ENCODE data around the gene HNRNPCL2. TPM values are rescaled to one million over a fixed set of nuclear protein-coding genes. Genes with fewer than 3 reads are reported as not detected.
"Not testable (repeated sequence)": the region's sequence is repeated elsewhere in the genome, so short reads cannot be mapped to it uniquely, and the experiment has no call there.

HNRNPCL2 gene
- total RNA-seq: not detected

- H3K4me1 Mint-ChIP-seq; H3K9me3 Mint-ChIP-seq; H3K4me3 Mint-ChIP-seq; H3K27ac Mint-ChIP-seq; H3K27me3 Mint-ChIP-seq; H3K36me3 Mint-ChIP-seq (ENCODE audit: low read depth); ATAC-seq (replicated peaks): not testable (repeated sequence)
Measured at GRCh38 chr1:13116754-13117153, at the start of gene HNRNPCL2. TSS of gene HNRNPCL2 (minus strand) at chr1:13116854. CDS start at chr1:13116400, 454 bp downstream.

GRCh38 chr1:13165531-13165930 is 48.9 kb upstream of the HNRNPCL2 start, which contains the start of gene HNRNPCL4:
TSS of gene HNRNPCL4 (minus strand) at chr1:13165631. CDS start at chr1:13165467, 164 bp downstream.
- not testable (repeated sequence) for H3K36me3 Mint-ChIP-seq (ENCODE audit: low read depth); H3K9me3 Mint-ChIP-seq; H3K27me3 Mint-ChIP-seq; H3K27ac Mint-ChIP-seq; ATAC-seq (replicated peaks); H3K4me3 Mint-ChIP-seq; H3K4me1 Mint-ChIP-seq

- H3K27me3 Mint-ChIP-seq, H3K4me1 Mint-ChIP-seq: not testable (repeated sequence)
Measured at GRCh38 chr1:13155909-13156308, 39.3 kb upstream of the HNRNPCL2 start, which contains the start of gene PRAMEF26. TSS of gene PRAMEF26 (minus strand) at chr1:13156009. CDS start at chr1:13153095, 2,914 bp downstream.

GRCh38 chr1:13070474-13070873 is 46.2 kb downstream of the HNRNPCL2 start, which contains the start of gene PRAMEF25:
TSS of gene PRAMEF25 (plus strand) at chr1:13070774. CDS start at chr1:13073694, 2,920 bp downstream.
- H3K27ac Mint-ChIP-seq; H3K36me3 Mint-ChIP-seq (ENCODE audit: low read depth); H3K4me3 Mint-ChIP-seq; H3K27me3 Mint-ChIP-seq; ATAC-seq (replicated peaks); H3K4me1 Mint-ChIP-seq; H3K9me3 Mint-ChIP-seq: not testable (repeated sequence)

More at GRCh38 chr1:13155909-13156308, 39.3 kb upstream of the HNRNPCL2 start, which contains the start of gene PRAMEF26:
- H3K36me3 Mint-ChIP-seq (ENCODE audit: low read depth); H3K4me3 Mint-ChIP-seq; H3K27ac Mint-ChIP-seq; ATAC-seq (replicated peaks); H3K9me3 Mint-ChIP-seq: not testable (repeated sequence)

Other genes with a start within 250 kb of the HNRNPCL2 start
- not detected for gene PRAMEF4, start 230.7 kb downstream of the HNRNPCL2 start, total RNA-seq
- gene PRAMEF10, start 218.6 kb downstream of the HNRNPCL2 start, total RNA-seq: not detected
- gene PRAMEF7, start 200.2 kb downstream of the HNRNPCL2 start, total RNA-seq: not detected
- not detected for gene PRAMEF6, start 169.3 kb downstream of the HNRNPCL2 start, total RNA-seq
- not detected for gene PRAMEF27, start 60.3 kb downstream of the HNRNPCL2 start, total RNA-seq
- not detected for gene HNRNPCL3, start 56.1 kb downstream of the HNRNPCL2 start, total RNA-seq
- not detected for gene PRAMEF25, start 46.1 kb downstream of the HNRNPCL2 start, total RNA-seq
- gene PRAMEF26, start 39.2 kb upstream of the HNRNPCL2 start, total RNA-seq: not detected
- not detected for gene HNRNPCL4, start 48.8 kb upstream of the HNRNPCL2 start, total RNA-seq
- not detected for gene PRAMEF9, start 55.0 kb upstream of the HNRNPCL2 start, total RNA-seq
- not detected for gene PRAMEF13, start 84.6 kb upstream of the HNRNPCL2 start, total RNA-seq
- not detected for gene PRAMEF18, start 109.3 kb upstream of the HNRNPCL2 start, total RNA-seq
- not detected for gene PRAMEF5, start 137.3 kb upstream of the HNRNPCL2 start, total RNA-seq
- not detected for gene PRAMEF8, start 168.3 kb upstream of the HNRNPCL2 start, total RNA-seq
- not detected for gene PRAMEF33, start 186.7 kb upstream of the HNRNPCL2 start, total RNA-seq
- gene PRAMEF15, start 198.7 kb upstream of the HNRNPCL2 start, total RNA-seq: not detected
- not detected for gene PRAMEF14, start 230.3 kb upstream of the HNRNPCL2 start, total RNA-seq